ENCODE measurements around the gene BAHD1.

- TF ChIP-seq, protein P1, sequence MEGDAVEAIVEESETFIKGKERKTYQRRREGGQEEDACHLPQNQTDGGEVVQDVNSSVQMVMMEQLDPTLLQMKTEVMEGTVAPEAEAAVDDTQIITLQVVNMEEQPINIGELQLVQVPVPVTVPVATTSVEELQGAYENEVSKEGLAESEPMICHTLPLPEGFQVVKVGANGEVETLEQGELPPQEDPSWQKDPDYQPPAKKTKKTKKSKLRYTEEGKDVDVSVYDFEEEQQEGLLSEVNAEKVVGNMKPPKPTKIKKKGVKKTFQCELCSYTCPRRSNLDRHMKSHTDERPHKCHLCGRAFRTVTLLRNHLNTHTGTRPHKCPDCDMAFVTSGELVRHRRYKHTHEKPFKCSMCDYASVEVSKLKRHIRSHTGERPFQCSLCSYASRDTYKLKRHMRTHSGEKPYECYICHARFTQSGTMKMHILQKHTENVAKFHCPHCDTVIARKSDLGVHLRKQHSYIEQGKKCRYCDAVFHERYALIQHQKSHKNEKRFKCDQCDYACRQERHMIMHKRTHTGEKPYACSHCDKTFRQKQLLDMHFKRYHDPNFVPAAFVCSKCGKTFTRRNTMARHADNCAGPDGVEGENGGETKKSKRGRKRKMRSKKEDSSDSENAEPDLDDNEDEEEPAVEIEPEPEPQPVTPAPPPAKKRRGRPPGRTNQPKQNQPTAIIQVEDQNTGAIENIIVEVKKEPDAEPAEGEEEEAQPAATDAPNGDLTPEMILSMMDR (IDR thresholded peaks at IDR 0.05 in 4 of 5, conservative IDR thresholded peaks at IDR 0.05 in 1 of 5) = no peak
- no peak for TF ChIP-seq POLR2A (IDR thresholded peaks at IDR 0.05)
These were observed 30.3 kb upstream of the BAHD1 start for GRCh38 chr15:40410476-40410875.

Measured in gastrocnemius medialis (tissue), 4 donors.